ENCODE data around the gene HMG20A. TPM values are rescaled to one million over a fixed set of nuclear protein-coding genes. Genes with fewer than 3 reads are reported as not detected.

Gene HMG20A
- polyA plus RNA-seq, 1 donor from 2014 or later: 52.2 TPM

GRCh38 chr15:77526595-77527163, 106.0 kb downstream of the HMG20A start:
- Histone ChIP-seq H3F3A (ENCODE audit: insufficient read depth, low read length, poor library complexity, severe bottlenecking) (no peaks in the 10 kb centered on the region), H3K27ac (ENCODE audit: low read length) (no peak overlapping the region), H3K9me2 (ENCODE audit: insufficient read depth, low read length) (no peaks in the 10 kb centered on the region), H4K20me1 (ENCODE audit: insufficient read depth) (no peaks in the 10 kb centered on the region), H3K4me2 (ENCODE audit: low read length) (no peak overlapping the region), H3K9me3 (ENCODE audit: low read length) (no peaks in the 10 kb centered on the region), H2AFZ (ENCODE audit: low read depth, low read length) (no peak overlapping the region), H3K27me3 (ENCODE audit: insufficient read depth, low read depth, low read length) (no peaks in the 10 kb centered on the region), H3K4me3 (ENCODE audit: low read length) (no peak overlapping the region), H3K79me2 (replicated peaks; ENCODE audit: insufficient read depth, low read length) (no peaks in the 10 kb centered on the region), H3K36me3 (ENCODE audit: insufficient read depth, low read length) (no peaks in the 10 kb centered on the region), H3K9ac (ENCODE audit: low read length) (no peak overlapping the region)
- TF ChIP-seq TAF1 (IDR thresholded peaks at IDR 0.05; ENCODE audit: low read depth) (no peak), CTCF (IDR thresholded peaks at IDR 0.05; ENCODE audit: poor library complexity, severe bottlenecking) (no peak), SMC3 (conservative IDR thresholded peaks at IDR 0.05; ENCODE audit: poor library complexity) (no peak)
- TF ChIP-seq, protein P1, sequence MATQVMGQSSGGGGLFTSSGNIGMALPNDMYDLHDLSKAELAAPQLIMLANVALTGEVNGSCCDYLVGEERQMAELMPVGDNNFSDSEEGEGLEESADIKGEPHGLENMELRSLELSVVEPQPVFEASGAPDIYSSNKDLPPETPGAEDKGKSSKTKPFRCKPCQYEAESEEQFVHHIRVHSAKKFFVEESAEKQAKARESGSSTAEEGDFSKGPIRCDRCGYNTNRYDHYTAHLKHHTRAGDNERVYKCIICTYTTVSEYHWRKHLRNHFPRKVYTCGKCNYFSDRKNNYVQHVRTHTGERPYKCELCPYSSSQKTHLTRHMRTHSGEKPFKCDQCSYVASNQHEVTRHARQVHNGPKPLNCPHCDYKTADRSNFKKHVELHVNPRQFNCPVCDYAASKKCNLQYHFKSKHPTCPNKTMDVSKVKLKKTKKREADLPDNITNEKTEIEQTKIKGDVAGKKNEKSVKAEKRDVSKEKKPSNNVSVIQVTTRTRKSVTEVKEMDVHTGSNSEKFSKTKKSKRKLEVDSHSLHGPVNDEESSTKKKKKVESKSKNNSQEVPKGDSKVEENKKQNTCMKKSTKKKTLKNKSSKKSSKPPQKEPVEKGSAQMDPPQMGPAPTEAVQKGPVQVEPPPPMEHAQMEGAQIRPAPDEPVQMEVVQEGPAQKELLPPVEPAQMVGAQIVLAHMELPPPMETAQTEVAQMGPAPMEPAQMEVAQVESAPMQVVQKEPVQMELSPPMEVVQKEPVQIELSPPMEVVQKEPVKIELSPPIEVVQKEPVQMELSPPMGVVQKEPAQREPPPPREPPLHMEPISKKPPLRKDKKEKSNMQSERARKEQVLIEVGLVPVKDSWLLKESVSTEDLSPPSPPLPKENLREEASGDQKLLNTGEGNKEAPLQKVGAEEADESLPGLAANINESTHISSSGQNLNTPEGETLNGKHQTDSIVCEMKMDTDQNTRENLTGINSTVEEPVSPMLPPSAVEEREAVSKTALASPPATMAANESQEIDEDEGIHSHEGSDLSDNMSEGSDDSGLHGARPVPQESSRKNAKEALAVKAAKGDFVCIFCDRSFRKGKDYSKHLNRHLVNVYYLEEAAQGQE (IDR thresholded peaks at IDR 0.05; ENCODE audit: borderline replicate concordance): no peak

DNA sequence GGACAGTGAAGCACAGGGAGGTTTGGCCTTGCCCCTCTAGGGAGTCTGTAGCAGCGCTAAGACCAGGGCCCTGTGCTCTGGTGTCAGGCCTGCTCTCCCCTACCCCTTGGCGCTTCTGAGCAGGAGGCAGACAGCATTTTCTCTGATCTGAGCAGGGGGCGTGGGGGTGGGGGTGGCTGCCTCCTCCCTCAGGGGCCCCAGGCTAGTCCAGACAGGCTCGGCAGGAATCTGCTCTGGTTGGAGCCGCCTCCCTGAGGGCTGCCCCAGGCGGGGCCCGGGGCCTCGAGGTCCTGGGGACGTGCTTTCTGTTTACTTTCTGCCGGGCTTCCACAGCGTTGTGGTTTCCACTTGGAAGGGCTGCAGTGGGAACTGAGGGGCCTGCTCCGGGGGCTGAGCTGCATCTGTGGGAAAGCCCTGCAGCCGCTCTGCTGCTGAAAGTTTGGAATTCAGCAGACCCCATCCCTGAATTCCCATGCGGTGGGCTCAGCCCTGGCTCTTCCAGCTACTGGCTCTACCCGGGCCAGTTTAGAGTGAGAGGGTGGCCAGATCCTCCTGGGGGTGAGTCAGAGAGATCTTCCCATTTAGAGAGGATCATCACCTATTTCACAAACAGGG, 106.6 kb downstream of the HMG20A start:
- Histone ChIP-seq H3K9ac (ENCODE audit: low read length) (no peak overlapping the region), H3K79me2 (replicated peaks; ENCODE audit: insufficient read depth, low read length) (no peaks in the 10 kb centered on the region), H4K20me1 (ENCODE audit: insufficient read depth) (no peaks in the 10 kb centered on the region), H3K4me2 (ENCODE audit: low read length) (no peak overlapping the region), H3K9me3 (ENCODE audit: low read length) (no peaks in the 10 kb centered on the region), H3K4me3 (ENCODE audit: low read length) (no peak overlapping the region), H2AFZ (ENCODE audit: low read depth, low read length) (no peak overlapping the region), H3K27me3 (ENCODE audit: insufficient read depth, low read depth, low read length) (no peaks in the 10 kb centered on the region), H3F3A (ENCODE audit: insufficient read depth, low read length, poor library complexity, severe bottlenecking) (no peaks in the 10 kb centered on the region), H3K9me2 (ENCODE audit: insufficient read depth, low read length) (no peaks in the 10 kb centered on the region), H3K36me3 (ENCODE audit: insufficient read depth, low read length) (no peaks in the 10 kb centered on the region), H3K27ac (ENCODE audit: low read length) (no peak overlapping the region)
- TF ChIP-seq, protein P1 (IDR thresholded peaks at IDR 0.05; ENCODE audit: borderline replicate concordance): no peak
- TF ChIP-seq CTCF (IDR thresholded peaks at IDR 0.05; ENCODE audit: poor library complexity, severe bottlenecking) (no peak), EP300 (conservative IDR thresholded peaks at IDR 0.05; ENCODE audit: poor library complexity, severe bottlenecking) (no peak), SMC3 (conservative IDR thresholded peaks at IDR 0.05; ENCODE audit: poor library complexity) (no peak)
